ENCODE measurements around the gene UBR4. TPM values are rescaled to one million over a fixed set of nuclear protein-coding genes. Genes with fewer than 3 reads are reported as not detected.

Gene UBR4
- polyA plus RNA-seq, 1 donor (not counting 4 experiments of a cell fraction or from before 2014, with no cell fraction given), result 39.0 TPM

- H3K36me3 ChIP-seq (ENCODE audit: control insufficient read depth in 2 of 2, extremely low read depth in 1 of 2, insufficient read depth in 2 of 2, low read length in 2 of 2), result peaks cover 18 to 42% of the 10 kb centered on the region in 2 experiments
- no peaks in the 10 kb centered on the region for H3K9me1 ChIP-seq (ENCODE audit: control insufficient read depth, extremely low read depth, insufficient read depth, low read length)
- H3K4me1 ChIP-seq (ENCODE audit: control insufficient read depth, extremely low read depth, insufficient read depth, low read length), result peaks cover 72% of the 10 kb centered on the region
- no peak for DNase-seq (ENCODE audit: low read depth, low spot score)
- H2AFZ ChIP-seq (ENCODE audit: control insufficient read depth, low read length), result no peak overlapping the region
- peak overlapping the region in 1 of 3 experiments; percentile 28 for H3K4me3 ChIP-seq (ENCODE audit: control insufficient read depth in 2 of 3, extremely low read depth in 1 of 3, insufficient read depth in 2 of 3, low read depth in 1 of 3, low read length in 3 of 3)
- H3K9me3 ChIP-seq (ENCODE audit: control insufficient read depth, low read depth, low read length), result no peaks in the 10 kb centered on the region
- TF ChIP-seq, protein P1, sequence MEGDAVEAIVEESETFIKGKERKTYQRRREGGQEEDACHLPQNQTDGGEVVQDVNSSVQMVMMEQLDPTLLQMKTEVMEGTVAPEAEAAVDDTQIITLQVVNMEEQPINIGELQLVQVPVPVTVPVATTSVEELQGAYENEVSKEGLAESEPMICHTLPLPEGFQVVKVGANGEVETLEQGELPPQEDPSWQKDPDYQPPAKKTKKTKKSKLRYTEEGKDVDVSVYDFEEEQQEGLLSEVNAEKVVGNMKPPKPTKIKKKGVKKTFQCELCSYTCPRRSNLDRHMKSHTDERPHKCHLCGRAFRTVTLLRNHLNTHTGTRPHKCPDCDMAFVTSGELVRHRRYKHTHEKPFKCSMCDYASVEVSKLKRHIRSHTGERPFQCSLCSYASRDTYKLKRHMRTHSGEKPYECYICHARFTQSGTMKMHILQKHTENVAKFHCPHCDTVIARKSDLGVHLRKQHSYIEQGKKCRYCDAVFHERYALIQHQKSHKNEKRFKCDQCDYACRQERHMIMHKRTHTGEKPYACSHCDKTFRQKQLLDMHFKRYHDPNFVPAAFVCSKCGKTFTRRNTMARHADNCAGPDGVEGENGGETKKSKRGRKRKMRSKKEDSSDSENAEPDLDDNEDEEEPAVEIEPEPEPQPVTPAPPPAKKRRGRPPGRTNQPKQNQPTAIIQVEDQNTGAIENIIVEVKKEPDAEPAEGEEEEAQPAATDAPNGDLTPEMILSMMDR (optimal IDR thresholded peaks at IDR 0.05 in 1 of 3, IDR thresholded peaks at IDR 0.05 in 1 of 3, conservative IDR thresholded peaks at IDR 0.05 in 1 of 3; ENCODE audit: extremely low read depth in 1 of 3, insufficient read depth in 2 of 3, low read length in 3 of 3), result no peak
- TF ChIP-seq EZH2 (IDR thresholded peaks at IDR 0.05; ENCODE audit: low read length), result no peak
- dilution Hi-C loops (cut with MboI; ENCODE audit: extremely low pct_ligation_motif_present, low sequenced_read_pairs), result no loop called here
- no peaks in the 10 kb centered on the region for H3K79me2 ChIP-seq (ENCODE audit: control insufficient read depth, insufficient read depth, low read length)
- H3K27ac ChIP-seq (ENCODE audit: control insufficient read depth, insufficient read depth, low read length), result peak overlapping the region; percentile 87
- H3K27me3 ChIP-seq (ENCODE audit: control insufficient read depth, extremely low read depth, insufficient read depth, low read length), result no peaks in the 10 kb centered on the region
- no peaks in the 10 kb centered on the region for H4K20me1 ChIP-seq (ENCODE audit: control insufficient read depth, extremely low read depth, insufficient read depth, low read length)
- peak overlapping the region; percentile 39 for H3K9ac ChIP-seq (ENCODE audit: control insufficient read depth, extremely low read depth, insufficient read depth, low read length)
- H3K4me2 ChIP-seq (ENCODE audit: control insufficient read depth, extremely low read depth, insufficient read depth, low read depth, low read length), result peak overlapping the region; percentile 59
- FAIRE-seq, result no peak
Observed at GRCh38 chr1:19074361-19074901, 135.6 kb downstream of the UBR4 start.

DNA sequence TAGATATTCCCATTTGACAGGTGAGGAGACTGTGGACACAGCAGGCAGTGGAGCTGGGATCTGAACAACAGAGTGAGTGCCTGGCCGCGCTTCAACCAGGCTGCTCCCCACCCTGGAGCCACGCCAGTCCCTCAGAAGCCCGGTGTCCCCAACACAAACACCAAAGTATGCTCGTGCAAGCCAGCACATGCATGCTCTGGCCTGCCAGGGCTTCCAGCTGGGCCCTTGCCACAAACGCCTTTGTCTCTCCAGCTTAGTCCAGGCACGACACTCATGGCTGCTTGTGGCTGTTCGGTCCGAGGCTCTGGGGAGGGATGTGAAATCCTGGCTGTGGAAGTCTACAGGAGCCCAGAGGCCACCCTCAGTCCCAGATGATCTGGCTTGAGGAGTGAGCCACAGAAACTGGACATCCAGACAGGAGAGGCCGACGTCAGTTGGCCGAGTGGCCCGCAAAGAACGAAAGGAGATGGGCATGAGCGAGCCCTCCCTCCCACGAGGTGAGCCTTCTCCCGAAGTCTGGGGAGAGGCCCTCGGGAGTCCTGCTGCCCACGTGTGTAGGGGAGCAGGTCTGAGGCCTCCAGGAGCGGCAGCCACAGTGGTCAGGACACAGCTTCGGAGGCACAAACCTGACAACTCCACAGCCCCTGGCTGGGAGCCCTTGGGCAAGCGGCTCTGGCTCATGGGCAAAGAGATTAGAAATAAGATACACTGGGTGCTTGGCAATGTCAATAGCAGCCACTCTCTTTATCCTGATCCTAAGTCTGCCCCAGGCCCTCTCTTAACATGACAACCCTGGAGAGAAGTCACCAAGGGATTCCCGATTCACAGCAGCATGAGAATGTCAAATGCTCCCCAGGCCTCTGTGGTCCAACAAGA is 136.5 kb downstream of the UBR4 start:
- Histone ChIP-seq H3K4me2 (ENCODE audit: control insufficient read depth, extremely low read depth, insufficient read depth, low read depth, low read length) (peak overlapping the region; percentile 59), H3K9ac (ENCODE audit: control insufficient read depth, extremely low read depth, insufficient read depth, low read length) (peak overlapping the region; percentile 39), H4K20me1 (ENCODE audit: control insufficient read depth, extremely low read depth, insufficient read depth, low read length) (no peaks in the 10 kb centered on the region), H3K4me3 (ENCODE audit: control insufficient read depth in 2 of 3, extremely low read depth in 1 of 3, insufficient read depth in 2 of 3, low read depth in 1 of 3, low read length in 3 of 3) (no peak overlapping the region), H3K79me2 (ENCODE audit: control insufficient read depth, insufficient read depth, low read length) (no peaks in the 10 kb centered on the region), H2AFZ (ENCODE audit: control insufficient read depth, low read length) (no peak overlapping the region), H3K27ac (ENCODE audit: control insufficient read depth, insufficient read depth, low read length) (peak overlapping the region; percentile 87), H3K4me1 (ENCODE audit: control insufficient read depth, extremely low read depth, insufficient read depth, low read length) (peaks cover 64% of the 10 kb centered on the region), H3K9me1 (ENCODE audit: control insufficient read depth, extremely low read depth, insufficient read depth, low read length) (no peaks in the 10 kb centered on the region), H3K27me3 (ENCODE audit: control insufficient read depth, extremely low read depth, insufficient read depth, low read length) (no peaks in the 10 kb centered on the region), H3K36me3 (ENCODE audit: control insufficient read depth in 2 of 2, extremely low read depth in 1 of 2, insufficient read depth in 2 of 2, low read length in 2 of 2) (peaks cover 16 to 42% of the 10 kb centered on the region in 2 experiments), H3K9me3 (ENCODE audit: control insufficient read depth, low read depth, low read length) (no peaks in the 10 kb centered on the region)
- FAIRE-seq (peak; percentile 78), DNase-seq (ENCODE audit: low read depth, low spot score) (no peak)
- dilution Hi-C loops (cut with MboI; ENCODE audit: extremely low pct_ligation_motif_present, low sequenced_read_pairs), result no loop called here
- TF ChIP-seq EZH2 (IDR thresholded peaks at IDR 0.05; ENCODE audit: low read length), result no peak
- TF ChIP-seq, protein P1 (optimal IDR thresholded peaks at IDR 0.05 in 1 of 3, IDR thresholded peaks at IDR 0.05 in 1 of 3, conservative IDR thresholded peaks at IDR 0.05 in 1 of 3; ENCODE audit: extremely low read depth in 1 of 3, insufficient read depth in 2 of 3, low read length in 3 of 3), result no peak

Data from keratinocyte (primary cell).